Breast epithelium (tissue), 4 donors: Measurements from ENCODE around the gene EFCAB8. TPM values are rescaled to one million over a fixed set of nuclear protein-coding genes. Genes with fewer than 3 reads are reported as not detected.
"Not testable (repeated sequence)": the region's sequence is repeated elsewhere in the genome, so short reads cannot be mapped to it uniquely, and the experiment has no call there.

Experiments used
- DNase-seq, 2 donors: peaks; one replicate each; pipeline ENCODE4 v3.0.0-alpha.2; 2019; ENCODE audit warnings: low spot score in 2 of 2
- H3K27ac ChIP-seq, 2 donors: fragments of 200-600 bp; sonication (generic) in 1 of 2; one replicate each; pipeline ENCODE4 v1.5.1; 2016 to 2019; ENCODE audit warnings: mild to moderate bottlenecking in 1 of 2
- H3K27me3 ChIP-seq, 2 donors: fragments of 200-600 bp; sonication (generic) in 1 of 2; one replicate each; pipeline versions ENCODE4 v1.5.1 to v1.6.0; 2017 to 2019; ENCODE audit warnings: control low read depth in 1 of 2, mild to moderate bottlenecking in 1 of 2
- H3K36me3 ChIP-seq: fragments of 200-600 bp; one replicate; pipeline ENCODE4 v1.5.1; 2019
- H3K4me1 ChIP-seq, 2 donors: fragments of 200-600 bp; sonication (generic); one replicate each; pipeline ENCODE4 v1.5.1; 2016 to 2019; ENCODE audit warnings: control low read depth in 1 of 2
- H3K4me3 ChIP-seq, 3 donors: fragments of 200-600 bp; sonication (generic); 1 replicate in 2 of 3; 2 replicates in 1 of 3; pipeline ENCODE4 v1.5.1; 2016 to 2019; ENCODE audit warnings: mild to moderate bottlenecking in 3 of 3, moderate library complexity in 2 of 3
- H3K9me3 ChIP-seq, 2 donors: fragments of 200-600 bp; sonication (generic) in 1 of 2; one replicate each; pipeline ENCODE4 v1.5.1; 2016 to 2019; ENCODE audit warnings: control low read depth in 1 of 2
- CTCF ChIP-seq, 3 donors: fragments of 450-650 bp; IDR thresholded peaks; one replicate each; pipeline ENCODE4 v1.5.1; 2016 to 2017; ENCODE audit warnings: antibody characterized with exemption in 3 of 3, mild to moderate bottlenecking in 3 of 3, moderate library complexity in 3 of 3
- POLR2A ChIP-seq: fragments of 450-650 bp; IDR thresholded peaks from one replicate; pipeline ENCODE4 v1.6.1; 2016; ENCODE audit warnings: antibody characterized with exemption, mild to moderate bottlenecking, moderate library complexity
- POLR2AphosphoS5 ChIP-seq, 3 donors: sonication (generic); formaldehyde crosslinking; IDR thresholded peaks; one replicate each; pipeline ENCODE4 v1.6.1; 2017; ENCODE audit warnings: antibody characterized with exemption in 3 of 3
- intact Hi-C: fragments of 100-400 bp; cut with DNase I; formaldehyde crosslinking; loops from one replicate; pipeline ENCODE4 v1.15.1; 2023; ENCODE audit warnings: low total_unique reads
- total RNA-seq, 3 donors: library from RNA; depleted of rRNA; stranded (reverse); fragments of >200 nt; gene quantifications; one replicate each; pipeline ENCODE4 v1.1.0, GENCODE V29; 2016

The EFCAB8 gene
- total RNA-seq, 3 donors from 2014 or later: 0.32 TPM; not detected in 2

- Histone ChIP-seq H3K27ac (no peak overlapping the region), H3K4me1 (no peaks in the 10 kb centered on the region), H3K4me3 (no peak overlapping the region), H3K9me3 (peaks cover 7 to 11% of the 10 kb centered on the region in 2 donors), H3K27me3 (no peaks in the 10 kb centered on the region), H3K36me3 (no peaks in the 10 kb centered on the region)
- intact Hi-C loops: loop anchor here (5.0 kb wide), 1 partner anchor 69 kb away; no protein-coding TSS in a partner anchor
- DNase-seq: no peak
- TF ChIP-seq POLR2AphosphoS5 (IDR thresholded peaks at IDR 0.05): no peak
- no peak for TF ChIP-seq CTCF (IDR thresholded peaks at IDR 0.05)
- TF ChIP-seq POLR2A: no peak
Observed at GRCh38 chr20:32960849-32961731, 102.4 kb downstream of the EFCAB8 start.

- H3K27me3 ChIP-seq: no peaks in the 10 kb centered on the region
- intact Hi-C loops: loop anchor here (5.0 kb wide), 1 partner anchor 70 kb away; no protein-coding TSS in a partner anchor
- no peak overlapping the region for H3K4me3 ChIP-seq
- H3K9me3 ChIP-seq: peaks cover 6 to 7% of the 10 kb centered on the region in 2 donors
- no peak for TF ChIP-seq POLR2A
- no peak for TF ChIP-seq CTCF (IDR thresholded peaks at IDR 0.05)
- no peak for TF ChIP-seq POLR2AphosphoS5 (IDR thresholded peaks at IDR 0.05)
- H3K36me3 ChIP-seq: no peaks in the 10 kb centered on the region
- no peak overlapping the region for H3K27ac ChIP-seq
- no peaks in the 10 kb centered on the region for H3K4me1 ChIP-seq
- DNase-seq: no peak
Observed at GRCh38 chr20:32962053-32962452, 103.3 kb downstream of the EFCAB8 start.

- H3K4me3 ChIP-seq, DNase-seq, H3K36me3 ChIP-seq, H3K27ac ChIP-seq, H3K4me1 ChIP-seq, H3K27me3 ChIP-seq, H3K9me3 ChIP-seq: not testable (repeated sequence)
- intact Hi-C loops: loop anchor here (5.0 kb wide), 1 partner anchor 70 kb away; no protein-coding TSS in a partner anchor
Observed at GRCh38 chr20:32962646-32963045, 103.9 kb downstream of the EFCAB8 start.

GRCh38 chr20:32963176-32963575, 104.5 kb downstream of the EFCAB8 start:
- Histone ChIP-seq H3K27ac (no peak overlapping the region), H3K27me3 (no peaks in the 10 kb centered on the region), H3K9me3 (no peaks in the 10 kb centered on the region), H3K4me3 (no peak overlapping the region), H3K4me1 (no peaks in the 10 kb centered on the region), H3K36me3 (no peaks in the 10 kb centered on the region)
- intact Hi-C loops: loop anchor here (5.0 kb wide), 1 partner anchor 71 kb away; no protein-coding TSS in a partner anchor
- DNase-seq: no peak
- TF ChIP-seq CTCF (IDR thresholded peaks at IDR 0.05) (no peak), POLR2AphosphoS5 (IDR thresholded peaks at IDR 0.05) (no peak), POLR2A (no peak)

GRCh38 chr20:32964575-32964974, 105.9 kb downstream of the EFCAB8 start:
- intact Hi-C loops: loop anchor here (5.0 kb wide), 1 partner anchor 72 kb away; no protein-coding TSS in a partner anchor
- Histone ChIP-seq H3K36me3 (no peaks in the 10 kb centered on the region), H3K4me1 (no peaks in the 10 kb centered on the region), H3K27ac (no peak overlapping the region), H3K4me3 (no peak overlapping the region), H3K27me3 (no peaks in the 10 kb centered on the region), H3K9me3 (no peaks in the 10 kb centered on the region)
- no peak for TF ChIP-seq CTCF (IDR thresholded peaks at IDR 0.05)
- TF ChIP-seq POLR2A: no peak
- TF ChIP-seq POLR2AphosphoS5 (IDR thresholded peaks at IDR 0.05): no peak
- no peak for DNase-seq
